ENCODE measurements around the gene GPX4.

Gene GPX4

GRCh38 chr19:1082928-1083816 is 20.6 kb upstream of the GPX4 start:
- H3K4me3 ChIP-seq (ENCODE audit: low read depth, low read length) = no peak overlapping the region
- TF ChIP-seq, protein P1, sequence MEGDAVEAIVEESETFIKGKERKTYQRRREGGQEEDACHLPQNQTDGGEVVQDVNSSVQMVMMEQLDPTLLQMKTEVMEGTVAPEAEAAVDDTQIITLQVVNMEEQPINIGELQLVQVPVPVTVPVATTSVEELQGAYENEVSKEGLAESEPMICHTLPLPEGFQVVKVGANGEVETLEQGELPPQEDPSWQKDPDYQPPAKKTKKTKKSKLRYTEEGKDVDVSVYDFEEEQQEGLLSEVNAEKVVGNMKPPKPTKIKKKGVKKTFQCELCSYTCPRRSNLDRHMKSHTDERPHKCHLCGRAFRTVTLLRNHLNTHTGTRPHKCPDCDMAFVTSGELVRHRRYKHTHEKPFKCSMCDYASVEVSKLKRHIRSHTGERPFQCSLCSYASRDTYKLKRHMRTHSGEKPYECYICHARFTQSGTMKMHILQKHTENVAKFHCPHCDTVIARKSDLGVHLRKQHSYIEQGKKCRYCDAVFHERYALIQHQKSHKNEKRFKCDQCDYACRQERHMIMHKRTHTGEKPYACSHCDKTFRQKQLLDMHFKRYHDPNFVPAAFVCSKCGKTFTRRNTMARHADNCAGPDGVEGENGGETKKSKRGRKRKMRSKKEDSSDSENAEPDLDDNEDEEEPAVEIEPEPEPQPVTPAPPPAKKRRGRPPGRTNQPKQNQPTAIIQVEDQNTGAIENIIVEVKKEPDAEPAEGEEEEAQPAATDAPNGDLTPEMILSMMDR (IDR thresholded peaks at IDR 0.05; ENCODE audit: low read depth, low read length, missing control alignments) = no peak

GRCh38 chr19:1084024-1084868 is 19.5 kb upstream of the GPX4 start:
- no peak for DNase-seq (ENCODE audit: low read depth)
- TF ChIP-seq, protein P1 (IDR thresholded peaks at IDR 0.05; ENCODE audit: low read depth, low read length, missing control alignments) = no peak
- H3K4me3 ChIP-seq (ENCODE audit: low read depth, low read length) = no peak overlapping the region

More at GRCh38 chr19:1082928-1083816, 20.6 kb upstream of the GPX4 start:
- DNase-seq (ENCODE audit: low read depth) = no peak

GRCh38 chr19:1085053-1085658 is 18.6 kb upstream of the GPX4 start:
- TF ChIP-seq, protein P1 (IDR thresholded peaks at IDR 0.05; ENCODE audit: low read depth, low read length, missing control alignments) = no peak
- H3K4me3 ChIP-seq (ENCODE audit: low read depth, low read length) = no peak overlapping the region
- DNase-seq (ENCODE audit: low read depth) = no peak

- TF ChIP-seq, protein P1 (IDR thresholded peaks at IDR 0.05; ENCODE audit: low read depth, low read length, missing control alignments) = no peak
- DNase-seq (ENCODE audit: low read depth) = no peak
- no peak overlapping the region for H3K4me3 ChIP-seq (ENCODE audit: low read depth, low read length)
Measured at GRCh38 chr19:1085676-1086442, 17.9 kb upstream of the GPX4 start.

DNA sequence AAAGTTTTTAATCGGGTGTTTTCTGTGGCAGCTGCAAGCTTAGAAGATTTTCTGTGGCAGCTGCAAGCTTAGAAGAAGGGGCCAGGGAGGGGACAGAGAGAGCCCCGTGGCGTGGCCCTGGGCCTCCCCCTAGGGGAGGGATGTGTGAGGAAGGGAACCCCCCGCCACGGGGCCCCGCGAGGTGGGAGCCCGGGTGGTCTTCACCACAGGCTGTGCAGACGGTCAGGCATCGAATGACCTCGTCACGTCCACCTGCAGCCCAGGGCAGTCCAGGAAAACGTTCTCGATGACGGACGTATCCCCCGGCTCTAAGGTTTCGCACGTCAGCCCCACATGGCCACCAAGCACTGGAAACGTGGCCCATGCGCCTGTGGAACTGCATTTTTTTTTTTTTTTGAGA is 17.2 kb upstream of the GPX4 start:
- TF ChIP-seq, protein P1 (IDR thresholded peaks at IDR 0.05; ENCODE audit: low read depth, low read length, missing control alignments) = no peak
- H3K4me3 ChIP-seq (ENCODE audit: low read depth, low read length) = no peak overlapping the region
- no peak for DNase-seq (ENCODE audit: low read depth)

- DNase-seq (ENCODE audit: low read depth) = no peak
- TF ChIP-seq, protein P1 (IDR thresholded peaks at IDR 0.05; ENCODE audit: low read depth, low read length, missing control alignments) = peak; percentile 33
Measured at GRCh38 chr19:1087813-1088415, 15.9 kb upstream of the GPX4 start.

More at GRCh38 chr19:1087813-1088415, 15.9 kb upstream of the GPX4 start:
- no peak overlapping the region for H3K4me3 ChIP-seq (ENCODE audit: low read depth, low read length)
